Measurements from ENCODE around the gene EYA4.
"Not testable (repeated sequence)": the region's sequence is repeated elsewhere in the genome, so short reads cannot be mapped to it uniquely, and the experiment has no call there.

The EYA4 gene

GRCh38 chr6:133353061-133353460 lies 111.9 kb downstream of the EYA4 start:
- DNase-seq, result no peak

- no peak for DNase-seq
These were observed 114.8 kb downstream of the EYA4 start for GRCh38 chr6:133355922-133356321.

GRCh38 chr6:133358574-133359150 lies 117.5 kb downstream of the EYA4 start:
- no peak for DNase-seq

GRCh38 chr6:133359256-133359655 lies 118.1 kb downstream of the EYA4 start:
- DNase-seq, result no peak

DNA sequence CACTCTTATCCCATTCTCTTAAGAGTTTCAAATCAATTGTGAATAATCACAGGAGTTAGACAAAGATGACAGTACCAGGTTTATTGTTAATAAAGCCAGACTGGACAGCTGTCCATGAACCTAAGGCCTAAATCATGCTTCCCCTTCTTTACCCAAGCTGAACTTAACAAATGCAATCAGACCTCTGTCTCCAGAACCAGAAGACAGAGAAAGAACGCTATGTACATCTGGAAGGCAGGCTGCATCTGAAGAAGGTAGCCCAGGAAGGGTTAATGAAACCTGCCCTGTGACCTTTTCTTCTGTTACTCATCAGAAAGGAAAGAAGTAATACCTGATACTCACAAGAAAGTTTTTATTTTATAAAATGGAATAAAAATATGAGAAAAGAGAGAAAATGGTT lies 118.6 kb downstream of the EYA4 start:
- DNase-seq, result no peak

DNA sequence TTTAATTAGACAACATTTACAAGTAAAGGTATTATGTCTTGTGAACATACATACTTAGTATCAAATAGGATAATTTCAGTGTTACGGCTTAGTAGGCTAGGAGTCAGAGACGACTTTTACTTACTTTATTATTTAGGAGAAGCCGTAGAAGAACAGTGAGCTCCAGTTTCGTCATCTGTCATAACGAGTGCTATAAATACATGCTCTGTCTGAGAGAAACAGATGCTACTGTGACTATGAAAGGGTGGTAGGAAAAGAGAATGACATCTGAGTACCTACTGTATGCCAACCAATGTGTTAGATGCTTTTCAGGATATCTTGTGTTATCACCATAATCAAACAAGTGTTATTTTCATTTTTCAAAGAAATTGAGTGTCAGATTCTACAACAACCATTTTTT lies 119.0 kb downstream of the EYA4 start:
- no peak for DNase-seq

GRCh38 chr6:133362813-133363212 lies 121.7 kb downstream of the EYA4 start:
- DNase-seq, result no peak

GRCh38 chr6:133368664-133369063 lies 127.5 kb downstream of the EYA4 start:
- DNase-seq, result no peak

DNA sequence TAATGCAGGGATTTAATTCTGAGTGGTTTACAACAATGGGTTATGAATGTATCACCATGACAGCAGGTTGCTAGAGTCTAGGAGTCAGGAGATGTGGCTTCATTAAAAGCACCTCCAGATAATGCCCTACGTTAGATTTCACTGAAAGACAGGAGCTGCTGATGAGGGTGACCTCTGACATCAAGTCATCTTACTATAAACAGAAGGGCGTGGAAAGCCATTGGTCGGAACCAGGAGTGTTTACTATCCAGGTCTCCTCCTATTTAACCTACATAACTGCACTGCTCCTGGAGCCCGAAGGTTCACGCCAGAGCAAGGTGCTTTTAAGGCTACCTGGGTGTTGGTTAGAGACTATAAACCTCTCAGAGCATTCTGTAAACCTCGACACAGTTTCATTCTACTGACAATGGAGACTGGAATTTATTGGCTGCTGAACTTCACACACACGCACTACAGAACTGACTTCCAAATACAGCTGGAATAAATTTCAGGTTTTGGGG lies 128.7 kb downstream of the EYA4 start:
- DNase-seq, result no peak

DNA sequence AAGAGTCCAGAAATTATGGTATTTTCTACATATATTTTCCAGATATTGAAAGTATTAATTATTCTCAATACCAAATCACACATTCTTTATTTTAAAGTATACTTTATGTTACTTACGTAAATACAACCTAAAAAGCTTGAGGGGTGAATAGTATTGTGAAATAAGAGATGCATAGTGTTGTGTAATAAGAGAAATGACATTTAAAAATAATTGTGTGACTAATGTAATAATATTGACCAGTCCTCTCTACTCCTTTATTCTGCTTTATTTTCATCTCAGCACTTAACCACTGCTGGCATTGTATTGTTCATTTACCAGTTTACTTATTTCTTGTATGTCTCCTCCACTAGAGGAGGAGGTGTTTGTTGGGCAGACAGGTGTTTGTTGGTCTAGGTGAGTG lies 135.6 kb downstream of the EYA4 start:
- no peak for DNase-seq

GRCh38 chr6:133377219-133377618 lies 136.1 kb downstream of the EYA4 start:
- no peak for DNase-seq

GRCh38 chr6:133380047-133380446 lies 138.9 kb downstream of the EYA4 start:
- no peak for DNase-seq

DNA sequence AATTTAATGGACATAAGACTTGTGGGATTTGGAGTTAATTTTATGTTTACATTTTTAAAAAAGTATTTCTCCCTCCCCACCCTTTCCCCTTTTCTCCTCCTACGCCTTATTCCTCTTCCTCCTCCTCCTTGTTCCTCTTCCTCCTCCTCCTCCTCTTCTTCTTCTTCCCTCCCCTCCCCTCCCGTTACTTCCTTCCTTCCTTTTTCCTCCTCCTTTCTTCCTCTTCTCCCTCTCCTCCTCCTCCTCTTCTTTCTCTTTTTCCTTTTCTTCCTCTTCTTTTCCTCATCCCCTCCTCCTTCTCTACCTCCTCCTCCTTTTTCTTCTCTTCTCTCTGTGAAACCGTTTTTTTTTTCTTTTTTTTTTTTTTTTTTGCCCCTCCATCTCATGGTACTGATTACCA lies 139.6 kb downstream of the EYA4 start:
- no peak for DNase-seq

DNA sequence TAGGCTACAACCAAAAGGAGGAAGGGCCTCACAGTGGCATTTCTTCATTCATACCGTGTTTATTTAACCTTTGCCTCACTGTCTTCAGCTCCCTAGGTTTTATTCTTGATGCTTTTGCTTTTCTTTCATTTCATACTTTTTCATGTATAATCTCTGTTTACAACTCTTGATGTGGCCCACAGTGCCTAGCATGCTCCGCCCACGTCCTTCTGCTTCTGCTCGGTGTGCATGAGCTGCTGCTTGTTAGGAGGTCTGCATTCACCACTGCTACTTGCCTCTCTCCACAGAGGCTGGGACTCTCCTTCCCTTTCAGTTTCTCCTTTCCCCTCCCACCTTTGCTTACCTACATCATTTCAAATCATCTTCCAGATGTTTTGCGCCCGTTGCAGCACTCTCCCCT lies 147.6 kb downstream of the EYA4 start:
- DNase-seq, result no peak

DNA sequence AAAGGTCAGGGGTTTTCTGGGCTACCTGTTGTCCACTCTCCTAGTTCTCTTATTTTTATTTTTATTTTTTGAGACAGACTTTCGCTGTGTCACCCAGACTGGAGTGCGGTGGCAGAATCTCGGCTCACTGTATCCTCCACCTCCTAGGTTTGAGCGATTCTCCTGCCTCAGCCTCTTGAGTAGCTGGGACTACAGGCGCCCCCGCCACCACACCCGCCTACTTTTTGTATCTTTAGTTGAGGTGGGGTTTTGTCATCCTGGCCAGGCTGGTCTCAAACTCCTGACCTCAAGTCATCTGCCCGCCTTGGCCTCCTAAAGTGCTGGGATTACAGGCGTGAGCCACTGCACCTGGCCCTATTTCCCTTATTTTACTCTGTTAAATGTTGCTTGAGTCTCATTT lies 149.0 kb downstream of the EYA4 start:
- DNase-seq, result no peak

GRCh38 chr6:133392015-133392414 lies 150.9 kb downstream of the EYA4 start:
- no peak for DNase-seq

DNA sequence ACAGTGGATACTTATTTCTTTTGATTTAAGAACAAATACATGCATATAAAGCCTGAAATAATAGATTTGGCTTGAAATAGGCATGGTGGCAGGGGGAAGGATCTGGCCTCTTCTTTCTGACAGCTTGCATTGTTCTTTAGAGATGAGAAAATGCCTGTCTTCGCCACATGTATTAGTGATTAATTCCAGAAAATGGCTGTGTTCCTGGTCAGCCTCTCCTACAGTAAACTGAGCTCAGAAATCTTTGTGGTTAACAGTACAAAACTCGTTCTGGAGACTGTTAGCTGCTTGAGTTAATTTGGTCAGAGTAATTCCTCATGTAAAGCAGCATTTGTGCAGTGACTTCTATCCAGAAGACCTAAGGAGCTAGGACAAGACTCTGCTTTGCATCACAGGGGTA lies 151.5 kb downstream of the EYA4 start:
- no peak for DNase-seq

GRCh38 chr6:133393891-133394290 lies 152.7 kb downstream of the EYA4 start:
- DNase-seq, result no peak

DNA sequence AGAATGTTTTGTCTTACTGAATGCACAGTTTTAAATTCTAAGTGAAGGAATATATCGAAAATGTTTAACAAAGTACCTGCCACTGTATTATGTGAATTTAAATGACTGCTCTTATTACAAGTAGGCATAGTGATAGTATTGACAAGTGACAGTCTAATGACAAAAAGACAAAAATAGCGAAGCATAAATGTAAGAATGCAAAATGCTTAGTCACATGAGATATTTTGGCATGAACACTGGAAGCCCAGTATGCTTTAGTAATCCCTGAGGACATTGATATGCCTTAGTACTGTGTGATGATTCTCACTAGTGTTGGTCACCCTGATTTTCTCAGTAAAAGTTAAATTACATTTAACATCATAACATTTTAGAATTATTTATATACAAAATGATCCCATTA lies 153.5 kb downstream of the EYA4 start:
- no peak for DNase-seq

DNA sequence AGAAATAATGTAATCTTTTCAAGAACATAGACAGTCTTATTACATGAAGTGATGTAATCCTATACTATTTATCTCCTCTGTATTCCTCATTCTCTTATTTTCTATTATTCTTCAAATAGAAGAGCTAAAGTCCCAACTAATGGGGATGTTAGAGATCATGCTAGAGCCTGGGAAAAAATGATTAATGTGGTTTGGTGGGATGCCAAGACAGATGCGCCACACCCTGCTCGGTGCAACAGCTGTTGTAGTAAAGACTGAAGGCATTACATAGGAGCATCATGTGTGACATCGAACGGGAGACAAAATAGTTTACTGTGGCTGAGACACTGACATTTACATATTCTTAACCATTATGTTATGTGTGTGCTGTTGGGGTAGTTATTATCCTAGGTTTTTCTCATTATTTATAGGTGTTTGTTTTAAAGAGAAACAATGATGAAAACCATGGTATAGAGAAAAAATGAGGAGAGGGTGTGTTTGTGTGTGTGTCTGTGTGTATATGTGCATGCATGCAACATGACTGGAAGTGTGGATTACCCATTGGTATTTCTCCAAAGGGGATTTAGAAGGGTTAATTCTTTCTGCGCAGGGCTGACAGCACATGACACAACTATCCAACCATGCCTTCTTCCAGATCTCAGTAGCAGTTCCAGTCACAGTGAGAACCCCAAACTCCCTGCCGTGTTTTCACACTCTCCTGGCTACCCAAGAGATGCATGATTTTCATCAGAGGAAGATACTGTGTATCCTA lies 155.3 kb downstream of the EYA4 start:
- DNase-seq, result no peak

DNA sequence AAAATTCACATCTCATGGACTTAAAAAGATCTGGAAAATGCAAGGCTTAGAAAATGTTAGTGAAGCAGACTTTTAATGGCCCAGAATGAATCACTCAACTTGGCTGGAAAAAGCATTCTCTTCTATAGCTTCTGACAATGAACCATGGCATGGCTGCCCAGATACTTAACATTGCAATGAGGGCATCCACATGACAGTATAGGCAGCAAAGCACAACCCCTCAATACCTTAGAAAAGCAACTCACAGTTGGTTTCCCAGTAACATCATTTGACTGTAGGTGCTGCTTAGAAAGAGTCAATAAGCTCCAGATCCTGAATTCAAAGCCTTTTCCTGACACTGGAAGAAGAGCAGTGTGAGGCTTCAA lies 155.8 kb downstream of the EYA4 start:
- no peak for DNase-seq

DNA sequence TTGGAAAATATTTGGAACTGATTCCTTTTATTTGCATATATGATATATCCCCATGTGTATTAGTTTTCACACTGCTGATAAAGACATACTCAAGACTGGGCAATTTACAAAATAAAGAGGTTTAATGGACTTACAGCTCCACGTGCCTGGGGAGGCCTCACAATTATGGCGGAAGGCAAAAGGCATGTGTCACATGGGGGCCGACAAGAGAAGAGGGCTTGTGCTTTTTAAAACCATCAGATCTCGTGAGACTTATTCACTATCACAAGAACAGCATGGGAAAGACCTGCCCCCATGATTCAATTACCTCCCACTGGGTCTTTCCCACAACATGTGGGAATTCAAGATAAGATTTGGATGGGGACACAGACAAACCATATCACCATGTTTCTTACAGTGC lies 156.4 kb downstream of the EYA4 start:
- not testable (repeated sequence) for DNase-seq

DNA sequence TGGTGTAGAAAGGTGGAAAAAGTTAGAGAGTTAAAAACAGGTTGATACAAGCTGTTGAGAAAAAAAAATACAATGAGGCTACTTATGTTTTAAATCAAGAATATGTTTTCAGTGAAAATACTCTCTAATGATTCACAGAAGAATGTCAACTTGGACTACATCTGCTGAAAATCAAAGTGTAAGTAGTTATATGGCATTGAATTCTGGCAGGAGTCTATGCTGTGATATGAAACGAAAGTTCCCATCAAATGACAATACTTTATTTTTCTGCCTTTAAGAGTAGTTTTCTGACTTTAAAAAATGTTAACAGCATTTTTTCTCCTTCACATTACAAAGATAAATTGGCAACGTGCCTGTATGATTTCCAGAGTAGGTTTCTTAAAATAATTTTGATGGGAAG lies 158.3 kb downstream of the EYA4 start:
- DNase-seq, result no peak

DNA sequence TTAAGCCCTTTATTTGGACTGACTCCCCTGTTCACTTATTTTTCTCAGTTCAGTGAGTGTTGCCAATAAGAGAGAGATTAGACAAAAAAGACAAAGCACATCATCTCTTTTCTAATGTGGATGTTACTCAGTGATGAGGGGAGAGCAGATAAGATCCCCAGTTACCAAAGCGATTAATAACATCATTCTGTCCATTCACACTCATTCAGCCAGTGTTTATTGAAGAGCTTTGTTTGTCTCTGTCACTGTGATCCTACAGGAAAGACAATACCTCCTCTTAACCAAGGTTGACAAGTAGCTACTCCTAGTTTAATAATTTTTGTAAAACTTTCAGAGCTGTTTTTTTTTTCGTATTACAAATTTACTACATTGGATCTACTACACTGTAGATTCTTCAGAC lies 163.0 kb downstream of the EYA4 start:
- no peak for DNase-seq

GRCh38 chr6:133404728-133405127 lies 163.6 kb downstream of the EYA4 start:
- no peak for DNase-seq

All from central memory CD4-positive, alpha-beta T cell (primary cell).